Calu3 (cell line): ENCODE results near the gene SH3RF1. TPM values are rescaled to one million over a fixed set of nuclear protein-coding genes. Genes with fewer than 3 reads are reported as not detected.

Experiments
- BruUV-seq: library from RNA; stranded (reverse); fragments of 400-500 nt; replicated peaks from 2 replicates; lab custom pipeline; 2021; lab: Mats Ljungman, UMichigan
- CTCF ChIA-PET: fragments of 300-600 bp; sonication (Branson Sonifier 250); formaldehyde crosslinking; loops from one replicate; lab custom pipeline; 2022; ENCODE audit warnings: antibody characterized with exemption; lab: Charles Lee
- DNase-seq: peaks from one replicate; pipeline ENCODE4 v3.0.0; 2022
- H3K27ac Mint-ChIP-seq: one replicate; pipeline ENCODE4 v1.8.0; 2022; ENCODE audit warnings: mixed read lengths; ENCODE audit not compliant: unreplicated experiment
- H3K27me3 Mint-ChIP-seq: one replicate; pipeline ENCODE4 v1.8.0; 2022; ENCODE audit warnings: mixed read lengths; ENCODE audit not compliant: unreplicated experiment
- H3K36me3 Mint-ChIP-seq: one replicate; pipeline ENCODE4 v1.8.0; 2022; ENCODE audit warnings: mild to moderate bottlenecking, moderate library complexity, mixed read lengths; ENCODE audit not compliant: insufficient read depth, unreplicated experiment
- H3K4me1 Mint-ChIP-seq: one replicate; pipeline ENCODE4 v1.8.0; 2022; ENCODE audit warnings: mild to moderate bottlenecking, low read depth, mixed read lengths; ENCODE audit not compliant: unreplicated experiment
- H3K4me3 Mint-ChIP-seq: one replicate; pipeline ENCODE4 v1.8.0; 2022; ENCODE audit warnings: mild to moderate bottlenecking, low read depth, moderate library complexity, mixed read lengths; ENCODE audit not compliant: unreplicated experiment
- H3K9me3 Mint-ChIP-seq: one replicate; pipeline ENCODE4 v1.8.0; 2022; ENCODE audit warnings: low read depth, mixed read lengths; ENCODE audit not compliant: unreplicated experiment
- intact Hi-C: fragments of 100-400 bp; cut with micrococcal nuclease; formaldehyde crosslinking; loops from one replicate; pipeline ENCODE4 v1.10.0; 2022; ENCODE audit not compliant: unreplicated experiment
- total RNA-seq: library from RNA; stranded (reverse); gene quantifications from 2 replicates; pipeline ENCODE4 v1.2.3, GENCODE V29; 2022
- TF ChIP-seq, protein P1 (sequence below): fragments of 200-600 bp; IDR thresholded peaks from one replicate; pipeline ENCODE4 v1.8.0; 2022; ENCODE audit warnings: antibody characterized with exemption; ENCODE audit not compliant: unreplicated experiment

SH3RF1 gene
- total RNA-seq, 1 experiment from 2014 or later: 70.1 TPM

DNA sequence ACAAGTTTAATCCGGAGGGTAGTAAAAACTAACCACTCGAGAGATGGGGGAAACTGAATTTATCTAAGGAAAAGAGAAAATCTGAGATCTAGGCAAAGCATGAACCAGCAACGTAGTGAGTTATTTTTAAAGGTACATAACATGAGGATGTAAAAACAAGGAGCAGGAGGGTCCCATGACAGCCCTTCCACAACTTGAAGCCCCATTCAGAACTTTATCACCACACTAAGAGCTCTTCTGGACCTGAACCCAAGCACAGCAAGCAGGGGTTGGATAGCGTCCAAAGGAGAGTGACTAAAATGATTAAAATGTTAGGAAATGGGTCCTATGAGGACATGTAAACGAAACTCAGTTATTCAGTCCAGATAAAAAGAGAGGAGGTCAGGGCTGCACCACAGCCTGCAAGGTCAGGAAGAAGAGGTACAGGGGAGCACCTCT, 16.2 kb downstream of the SH3RF1 start:
- no peak for DNase-seq
- Mint-ChIP-seq H3K36me3 (peaks cover 58% of the 10 kb centered on the region), H3K9me3 (no peaks in the 10 kb centered on the region), H3K27me3 (no peaks in the 10 kb centered on the region), H3K4me3 (peak overlapping the region; percentile 68), H3K4me1 (peaks cover 70% of the 10 kb centered on the region), H3K27ac (peak overlapping the region; percentile 94)
- TF ChIP-seq, protein P1, sequence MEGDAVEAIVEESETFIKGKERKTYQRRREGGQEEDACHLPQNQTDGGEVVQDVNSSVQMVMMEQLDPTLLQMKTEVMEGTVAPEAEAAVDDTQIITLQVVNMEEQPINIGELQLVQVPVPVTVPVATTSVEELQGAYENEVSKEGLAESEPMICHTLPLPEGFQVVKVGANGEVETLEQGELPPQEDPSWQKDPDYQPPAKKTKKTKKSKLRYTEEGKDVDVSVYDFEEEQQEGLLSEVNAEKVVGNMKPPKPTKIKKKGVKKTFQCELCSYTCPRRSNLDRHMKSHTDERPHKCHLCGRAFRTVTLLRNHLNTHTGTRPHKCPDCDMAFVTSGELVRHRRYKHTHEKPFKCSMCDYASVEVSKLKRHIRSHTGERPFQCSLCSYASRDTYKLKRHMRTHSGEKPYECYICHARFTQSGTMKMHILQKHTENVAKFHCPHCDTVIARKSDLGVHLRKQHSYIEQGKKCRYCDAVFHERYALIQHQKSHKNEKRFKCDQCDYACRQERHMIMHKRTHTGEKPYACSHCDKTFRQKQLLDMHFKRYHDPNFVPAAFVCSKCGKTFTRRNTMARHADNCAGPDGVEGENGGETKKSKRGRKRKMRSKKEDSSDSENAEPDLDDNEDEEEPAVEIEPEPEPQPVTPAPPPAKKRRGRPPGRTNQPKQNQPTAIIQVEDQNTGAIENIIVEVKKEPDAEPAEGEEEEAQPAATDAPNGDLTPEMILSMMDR: no peak
- intact Hi-C loops: loop anchor here (5.0 kb wide), 2 partner anchors 67 to 182 kb away; no protein-coding TSS in a partner anchor
- no TSS peak for BruUV-seq
- CTCF ChIA-PET: no interaction called here

DNA sequence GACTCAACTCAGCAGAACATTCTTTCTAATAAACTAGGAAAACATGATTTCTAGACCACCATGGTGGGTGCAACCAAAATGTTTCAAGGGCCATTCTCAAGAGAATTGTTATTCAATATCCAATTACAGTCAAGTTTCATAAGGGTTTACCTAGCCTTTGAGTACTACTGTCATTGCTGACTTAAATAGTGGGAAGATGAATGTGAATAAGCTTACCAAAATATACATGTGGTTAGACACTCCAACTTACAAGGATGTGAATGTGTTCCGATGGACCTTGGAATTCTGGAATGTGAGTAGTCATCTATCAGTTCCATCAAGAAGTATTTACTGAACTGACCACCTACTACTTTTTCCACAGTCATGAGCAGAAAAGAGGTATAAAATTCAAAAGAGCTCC, 16.9 kb downstream of the SH3RF1 start:
- CTCF ChIA-PET: no interaction called here
- BruUV-seq: no TSS peak
- DNase-seq: no peak
- no peaks in the 10 kb centered on the region for H3K27me3 Mint-ChIP-seq
- H3K9me3 Mint-ChIP-seq: no peaks in the 10 kb centered on the region
- peak overlapping the region; percentile 68 for H3K4me3 Mint-ChIP-seq
- TF ChIP-seq, protein P1: no peak
- peaks cover 55% of the 10 kb centered on the region for H3K36me3 Mint-ChIP-seq
- H3K27ac Mint-ChIP-seq: peak overlapping the region; percentile 94
- intact Hi-C loops: loop anchor here (2.0 to 5.0 kb wide), 3 partner anchors 13 to 182 kb away; no protein-coding TSS in a partner anchor
- peaks cover 64% of the 10 kb centered on the region for H3K4me1 Mint-ChIP-seq

DNA sequence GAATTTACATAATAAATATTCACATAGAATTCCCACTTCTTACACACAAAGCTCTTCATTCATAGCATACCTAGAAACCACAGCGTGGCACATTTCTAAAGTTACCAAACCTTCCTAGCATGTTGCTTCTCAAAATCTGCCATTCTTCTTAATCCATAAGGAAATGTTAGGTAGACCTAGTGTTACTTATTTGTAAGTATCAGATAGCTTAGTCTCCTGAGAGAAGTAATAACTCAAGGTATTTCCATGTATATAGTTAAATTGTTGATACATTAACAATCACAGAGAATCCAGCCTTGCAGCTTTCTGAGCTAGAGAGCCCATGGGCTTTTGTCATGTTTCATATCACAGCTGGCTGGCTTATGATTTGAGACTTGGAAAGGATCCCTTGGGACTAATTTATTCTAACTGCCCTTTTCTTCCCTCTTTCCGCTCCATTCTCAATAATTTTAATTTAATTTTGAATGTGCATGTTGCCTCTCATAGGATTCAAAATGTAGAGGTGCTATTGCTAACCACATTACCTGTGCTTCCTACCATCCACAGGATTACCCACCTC, 17.6 kb downstream of the SH3RF1 start:
- CTCF ChIA-PET: interaction anchor here (0.7 to 1.5 kb wide), 2 partner anchors 232 to 243 kb away, joined by 3 to 4 read pairs; partner anchors contain the start of gene CBR4
- TF ChIP-seq, protein P1: no peak
- Mint-ChIP-seq H3K27me3 (no peaks in the 10 kb centered on the region), H3K36me3 (peaks cover 53% of the 10 kb centered on the region), H3K27ac (peak overlapping the region; percentile 99), H3K4me1 (peaks cover 57% of the 10 kb centered on the region), H3K4me3 (peak overlapping the region; percentile 68), H3K9me3 (no peaks in the 10 kb centered on the region)
- no TSS peak for BruUV-seq
- intact Hi-C loops: loop anchor here (2.0 to 5.0 kb wide), 3 partner anchors 14 to 181 kb away; no protein-coding TSS in a partner anchor
- no peak for DNase-seq

DNA sequence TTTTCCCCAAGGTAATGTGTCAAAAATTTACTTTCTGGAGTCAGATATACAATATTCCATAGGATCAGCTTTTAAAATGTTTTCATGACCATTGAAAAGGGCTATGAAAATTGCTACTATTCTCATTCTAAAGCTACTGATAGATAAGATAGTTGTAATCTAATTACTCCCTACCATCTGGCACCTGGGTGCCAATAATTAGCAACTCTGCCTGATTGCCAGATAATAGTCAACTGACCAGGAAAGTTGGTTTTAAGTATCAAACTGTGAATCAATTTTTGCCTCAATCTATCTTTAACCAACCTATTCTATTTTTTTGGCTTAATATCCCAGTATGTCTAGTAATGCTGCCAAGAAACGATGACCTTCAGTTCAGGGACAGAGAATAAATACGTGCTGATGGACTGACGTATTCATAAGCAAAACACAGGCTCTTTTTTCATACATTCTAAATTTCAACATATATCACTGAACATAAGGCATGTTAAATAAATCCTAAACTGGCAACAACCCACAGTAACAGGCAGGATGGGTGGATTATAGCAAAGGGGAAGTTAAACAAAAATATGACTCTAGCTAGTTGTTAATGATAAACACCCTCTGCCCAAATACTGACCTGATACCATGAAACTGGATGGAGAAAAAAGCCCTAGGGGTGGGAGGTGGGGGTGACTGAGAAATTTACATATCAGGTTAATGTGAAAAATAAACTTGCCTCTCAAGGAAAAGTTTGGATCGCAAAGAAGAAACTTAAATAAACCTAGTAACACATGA, 18.2 kb downstream of the SH3RF1 start:
- H3K36me3 Mint-ChIP-seq: peaks cover 52% of the 10 kb centered on the region
- H3K4me1 Mint-ChIP-seq: peaks cover 54% of the 10 kb centered on the region
- peak; percentile 42 for DNase-seq
- TF ChIP-seq, protein P1: no peak
- H3K4me3 Mint-ChIP-seq: peak overlapping the region; percentile 68
- no peaks in the 10 kb centered on the region for H3K27me3 Mint-ChIP-seq
- intact Hi-C loops: loop anchor here (2.0 to 5.0 kb wide), 3 partner anchors 14 to 180 kb away; no protein-coding TSS in a partner anchor
- H3K27ac Mint-ChIP-seq: peak overlapping the region; percentile 99
- CTCF ChIA-PET: interaction anchor here (0.7 to 1.9 kb wide), 3 partner anchors 17 to 242 kb away, joined by 3 to 4 read pairs (median 4); partner anchors contain the start of gene CBR4
- BruUV-seq: TSS peak; percentile 6
- no peaks in the 10 kb centered on the region for H3K9me3 Mint-ChIP-seq
